GM20000 (cell line): ENCODE data around the gene ADGRA1.

ENCODE experiments used
- DNase-seq: peaks from one replicate; pipeline ENCODE4 v3.0.0; 2012; ENCODE audit warnings: low spot score
- CTCF ChIP-seq: IDR thresholded peaks from 2 replicates; pipeline ENCODE4 v1.5.1; 2012; ENCODE audit warnings: mild to moderate bottlenecking, control low read depth; ENCODE audit errors: extremely low read depth, missing control alignments

Gene ADGRA1

GRCh38 chr10:133124357-133125211, 36.9 kb downstream of the ADGRA1 start:
- peak; percentile 80 for DNase-seq

DNA sequence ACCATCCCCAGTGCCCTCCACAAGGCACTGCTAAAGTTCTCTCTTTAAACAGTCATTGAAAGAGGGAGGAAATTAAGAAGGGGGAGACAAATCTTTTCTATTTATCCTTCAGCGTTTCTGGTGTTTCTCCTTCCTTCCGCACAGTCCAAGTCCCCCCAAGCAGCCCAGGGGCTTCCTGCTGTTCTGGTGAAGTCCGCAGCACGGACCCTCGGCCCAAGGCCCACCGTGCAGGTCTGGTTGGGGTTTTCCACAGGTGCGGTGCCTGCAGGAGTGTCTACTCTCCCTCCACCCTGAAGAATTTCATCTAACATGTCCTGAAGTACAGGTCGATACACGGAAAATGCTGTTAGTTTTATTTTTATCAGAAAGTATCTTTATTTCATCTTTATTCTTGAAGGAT, 38.2 kb downstream of the ADGRA1 start:
- no peak for TF ChIP-seq CTCF
- DNase-seq: no peak

More at GRCh38 chr10:133124357-133125211, 36.9 kb downstream of the ADGRA1 start:
- TF ChIP-seq CTCF: peak; percentile 65

GRCh38 chr10:133126431-133127290, 38.9 kb downstream of the ADGRA1 start:
- no peak for TF ChIP-seq CTCF
- DNase-seq: peak; percentile 48

GRCh38 chr10:133127291-133128125, 39.8 kb downstream of the ADGRA1 start:
- DNase-seq: peak; percentile 58
- TF ChIP-seq CTCF: no peak

- no peak for DNase-seq
- no peak for TF ChIP-seq CTCF
Measured at GRCh38 chr10:133128126-133129070, 40.7 kb downstream of the ADGRA1 start.

GRCh38 chr10:133129071-133129858, 41.5 kb downstream of the ADGRA1 start:
- no peak for DNase-seq
- TF ChIP-seq CTCF: no peak
